K562 (cell line): ENCODE results near the gene MALRD1. TPM values are rescaled to one million over a fixed set of nuclear protein-coding genes. Genes with fewer than 3 reads are reported as not detected.

ENCODE experiments used
- ATAC-seq: fragments of 200-7000 bp; cut with Tn5 transposase; 3 replicates; pipeline ENCODE4 v1.9.1; 2020; ENCODE audit warnings: moderate library complexity
- BruUV-seq: library from RNA; stranded (reverse); fragments of 400-500 nt; replicated peaks from 2 replicates; lab custom pipeline; 2021; lab: Mats Ljungman, UMichigan
- CTCF ChIA-PET: fragments of 300-600 bp; formaldehyde crosslinking; extraction: SDS; loops from one replicate; lab custom pipeline; 2021; ENCODE audit warnings: low intra/inter-chr PET ratio; lab: Yijun Ruan, JAX
- POLR2A ChIA-PET: fragments of 300-600, 350-650 bp; sonication (Branson Sonifier 250); formaldehyde crosslinking; extraction: SDS; loops from one replicate; lab custom pipeline; 2021; ENCODE audit warnings: antibody characterized with exemption, inconsistent platforms; lab: Yijun Ruan, JAX
- DNase-seq, 4 experiments: peaks; one replicate each; pipeline versions ENCODE4 v3.0.0 to v3.0.0-alpha.2; 2011 to 2018; ENCODE audit warnings: low spot score in 3 of 4, mixed read lengths in 3 of 4; ENCODE audit errors: extremely low read depth in 1 of 4
- FAIRE-seq: peaks from 2 replicates; lab custom pipeline; 2011; peaks lifted over from hg19 to GRCh38; lab: Jason Lieb, UNC
- H2AFZ ChIP-seq: 2 replicates; pipeline ENCODE4 v1.6.0; 2011; ENCODE audit warnings: low read depth, low read length, control low read depth, inconsistent platforms
- H3K27ac ChIP-seq: fragments of 200-600 bp; 3 replicates; pipeline ENCODE4 v1.8.0; 2011; ENCODE audit warnings: low read depth, mild to moderate bottlenecking, control low read depth, inconsistent platforms, low read length, moderate library complexity, mixed read lengths; ENCODE audit errors: extremely low read depth
- H3K27me3 ChIP-seq, 2 experiments: fragments of 300-600 bp in 1 of 2; 2 replicates in 1 of 2; 3 replicates in 1 of 2; pipeline versions ENCODE4 v1.6.0 to v1.8.0; 2011; ENCODE audit warnings: inconsistent platforms in 2 of 2, low read length in 2 of 2, mild to moderate bottlenecking in 1 of 2, mixed read lengths in 1 of 2, moderate library complexity in 1 of 2; ENCODE audit not compliant: control insufficient read depth in 2 of 2, insufficient read depth in 2 of 2
- H3K36me3 ChIP-seq: fragments of 300-600 bp; 3 replicates; pipeline ENCODE4 v1.8.0; 2011; ENCODE audit warnings: mild to moderate bottlenecking, low read length, inconsistent platforms; ENCODE audit not compliant: control insufficient read depth, insufficient read depth
- H3K4me1 ChIP-seq, 2 experiments: fragments of 200-600 bp in 1 of 2; replicated peaks in 1 of 2; 2 replicates in 1 of 2; 3 replicates in 1 of 2; pipeline versions ENCODE4 v1.5.1 to v1.8.0; 2011; ENCODE audit warnings: inconsistent platforms in 2 of 2, low read length in 2 of 2, mild to moderate bottlenecking in 1 of 2, mixed read lengths in 1 of 2, moderate library complexity in 1 of 2; ENCODE audit not compliant: control insufficient read depth in 2 of 2, insufficient read depth in 2 of 2
- H3K4me2 ChIP-seq: 2 replicates; pipeline ENCODE4 v1.6.1; 2011; ENCODE audit warnings: low read length, control low read depth, inconsistent platforms, mixed read lengths; ENCODE audit not compliant: insufficient read depth
- H3K4me3 ChIP-seq: fragments of 200-600 bp; sonication (generic), shearing (Covaris generic); 2 replicates; pipeline ENCODE4 v1.5.1; 2016; ENCODE audit warnings: control low read depth, inconsistent platforms
- H3K79me2 ChIP-seq: fragments of 200-600 bp; 3 replicates; pipeline ENCODE4 v1.8.0; 2011; ENCODE audit warnings: low read length, inconsistent platforms; ENCODE audit not compliant: control insufficient read depth, insufficient read depth
- H3K9ac ChIP-seq, 2 experiments: 2 replicates each; pipeline versions ENCODE4 v1.6.0 to v1.6.1; 2011; ENCODE audit warnings: low read depth in 2 of 2, low read length in 2 of 2, control low read depth in 1 of 2, inconsistent platforms in 1 of 2, mild to moderate bottlenecking in 1 of 2, mixed read lengths in 1 of 2; ENCODE audit not compliant: insufficient read depth in 1 of 2
- H3K9me1 ChIP-seq: one replicate; pipeline ENCODE4 v1.6.0; 2011; ENCODE audit warnings: inconsistent platforms, mild to moderate bottlenecking, low read length, moderate library complexity; ENCODE audit not compliant: control insufficient read depth, insufficient read depth
- H3K9me3 ChIP-seq: replicated peaks from 2 replicates; pipeline ENCODE4 v1.5.1; 2011; ENCODE audit warnings: low read depth, low read length, inconsistent platforms; ENCODE audit not compliant: control insufficient read depth, insufficient read depth
- H4K20me1 ChIP-seq: replicated peaks from 2 replicates; pipeline ENCODE4 v1.6.1; 2011; ENCODE audit warnings: low read length, inconsistent platforms, mixed read lengths; ENCODE audit not compliant: control insufficient read depth, insufficient read depth
- BCLAF1 ChIP-seq, 2 experiments: fragments of 450-650 bp in 1 of 2; IDR thresholded peaks; 2 replicates each; pipeline ENCODE4 v1.6.1; 2011 to 2017; ENCODE audit warnings: low read depth in 2 of 2, antibody characterized with exemption in 1 of 2, borderline replicate concordance in 1 of 2, low read length in 1 of 2, mild to moderate bottlenecking in 1 of 2, mixed read lengths in 1 of 2; ENCODE audit not compliant: control insufficient read depth in 1 of 2
- CBFA2T3 ChIP-seq: fragments of 450-650 bp; IDR thresholded peaks from 2 replicates; pipeline ENCODE4 v1.6.1; 2017
- E2F3 ChIP-seq: fragments of 250-450 bp; sonication (Bioruptor Pico); IDR thresholded peaks from 2 replicates; pipeline ENCODE4 v1.4.0; 2020; ENCODE audit warnings: mild to moderate bottlenecking
- KAT7 ChIP-seq: sonication (generic); formaldehyde crosslinking; IDR thresholded peaks from 2 replicates; pipeline ENCODE4 v1.8.0; 2022; ENCODE audit warnings: missing genetic modification reagents, mild to moderate bottlenecking, borderline replicate concordance
- TEAD2 ChIP-seq: fragments of 450-650 bp; IDR thresholded peaks from 2 replicates; pipeline ENCODE4 v1.6.1; 2016; ENCODE audit warnings: missing genetic modification characterization, control low read depth, missing compliant biosample characterization
- WGBS: fragments of 100-300 bp; shearing (Covaris generic); methylation state at CpG from one replicate; pipeline ENCODE4 v1.1.6; 2016; ENCODE audit warnings: low coverage, mixed read lengths; ENCODE audit not compliant: insufficient coverage; ENCODE audit errors: missing lambda C conversion rate; 5-methylcytosine and 5-hydroxymethylcytosine counted together
- in situ Hi-C: fragments of 300-500 bp; cut with MboI; formaldehyde crosslinking; loops from 4 replicates; pipeline ENCODE4 v1.15.0; 2018; ENCODE audit warnings: inconsistent platforms, mixed read lengths
- intact Hi-C: fragments of 100-400 bp; cut with micrococcal nuclease; formaldehyde crosslinking; loops from 2 replicates; pipeline ENCODE4 v1.14.2; 2022
- polyA plus RNA-seq, 8 experiments: library from polyadenylated mRNA; depleted of rRNA in 4 of 8; stranded (reverse) in 5 of 8; unstranded in 3 of 8; fragments of >200 nt; fragmentation: Nextera tagmentation in 2 of 8; fragmentation: Illumina TruSeq in 1 of 8; extraction: Ambion mirVana in 2 of 8; extraction: Trizol in 1 of 8; gene quantifications; 2 replicates each; pipeline versions ENCODE4 v1.2.1 to v1.2.3, GENCODE V29; 2011 to 2014; ENCODE audit warnings: inconsistent platforms in 1 of 8, missing spikeins in 1 of 8
- total RNA-seq, 7 experiments: library from RNA; depleted of rRNA in 6 of 7; stranded (reverse); fragments of >200 nt in 6 of 7; fragmentation: Illumina TruSeq in 2 of 7; extraction: Trizol in 2 of 7; gene quantifications; 2 replicates each; pipeline versions ENCODE4 v1.2.1 to v1.2.3, GENCODE V29; 2011 to 2021; ENCODE audit warnings: low replicate concordance in 1 of 7

MALRD1 gene
- total and polyA plus RNA-seq, 9 of the 15 experiments (the other 6 are each of a cell fraction or from before 2014, with no cell fraction given) = not detected

DNA sequence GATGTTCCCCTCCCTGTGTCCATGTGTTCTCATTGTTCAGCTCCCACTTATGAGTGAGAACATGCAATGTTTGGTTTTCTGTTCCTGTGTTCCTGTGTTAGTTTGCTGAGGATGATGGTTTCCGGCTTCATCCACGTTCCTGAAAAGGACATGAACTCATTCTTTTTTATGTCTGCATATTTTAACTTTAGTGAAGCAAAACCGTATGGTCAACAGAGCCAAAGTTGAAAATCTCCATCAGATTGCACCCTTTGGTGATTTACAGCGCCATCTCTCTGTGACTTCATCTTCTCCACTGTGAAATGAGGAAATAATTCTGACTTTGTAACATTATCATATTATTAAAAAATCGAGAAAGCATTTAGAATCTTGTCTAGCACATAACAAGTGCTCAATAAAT lies 635.4 kb downstream of the MALRD1 start (continued):
- no peak for TF ChIP-seq BCLAF1 (IDR thresholded peaks at IDR 0.05; ENCODE audit: borderline replicate concordance in 1 of 2, control insufficient read depth in 1 of 2, low read depth in 2 of 2, low read length in 1 of 2)
- no peak for TF ChIP-seq E2F3 (CRISPR knock-in tag)

- in situ Hi-C loops = no loop called here
- H3K27me3 ChIP-seq = no peaks in the 10 kb centered on the region
Measured at GRCh38 chr10:19688344-19688743, 639.7 kb downstream of the MALRD1 start.

More at GRCh38 chr10:19688344-19688743, 639.7 kb downstream of the MALRD1 start:
- WGBS = 3% methylated on average over 3 of the region's 3 CpGs
- Histone ChIP-seq H3K4me2 (no peak overlapping the region), H3K9me1 (no peaks in the 10 kb centered on the region), H4K20me1 (no peaks in the 10 kb centered on the region), H3K9me3 (no peaks in the 10 kb centered on the region), H3K4me1 (no peaks in the 10 kb centered on the region), H3K9ac (no peak overlapping the region), H3K79me2 (no peaks in the 10 kb centered on the region), H3K36me3 (no peaks in the 10 kb centered on the region), H3K4me3 (no peak overlapping the region), H2AFZ (no peak overlapping the region), H3K27ac (no peak overlapping the region)
- BruUV-seq = no TSS peak
- DNase-seq = no peak
- no peak for TF ChIP-seq KAT7 (CRISPR knock-in tag)
- TF ChIP-seq TEAD2 = no peak
- no peak for TF ChIP-seq CBFA2T3
- CTCF ChIA-PET = no interaction called here
- no peak for FAIRE-seq
- intact Hi-C loops = no loop called here
- no peak for ATAC-seq
- POLR2A ChIA-PET = no interaction called here
